GM19467 (cell line): ENCODE results near the gene NR6A1.

ENCODE experiments used
- ATAC-seq: cut with Tn5 transposase; IDR thresholded peaks from one replicate; pipeline ENCODE4 v1.9.1; 2021; ENCODE audit warnings: mild to moderate bottlenecking, moderate library complexity; ENCODE audit not compliant: unreplicated experiment

Gene NR6A1

DNA sequence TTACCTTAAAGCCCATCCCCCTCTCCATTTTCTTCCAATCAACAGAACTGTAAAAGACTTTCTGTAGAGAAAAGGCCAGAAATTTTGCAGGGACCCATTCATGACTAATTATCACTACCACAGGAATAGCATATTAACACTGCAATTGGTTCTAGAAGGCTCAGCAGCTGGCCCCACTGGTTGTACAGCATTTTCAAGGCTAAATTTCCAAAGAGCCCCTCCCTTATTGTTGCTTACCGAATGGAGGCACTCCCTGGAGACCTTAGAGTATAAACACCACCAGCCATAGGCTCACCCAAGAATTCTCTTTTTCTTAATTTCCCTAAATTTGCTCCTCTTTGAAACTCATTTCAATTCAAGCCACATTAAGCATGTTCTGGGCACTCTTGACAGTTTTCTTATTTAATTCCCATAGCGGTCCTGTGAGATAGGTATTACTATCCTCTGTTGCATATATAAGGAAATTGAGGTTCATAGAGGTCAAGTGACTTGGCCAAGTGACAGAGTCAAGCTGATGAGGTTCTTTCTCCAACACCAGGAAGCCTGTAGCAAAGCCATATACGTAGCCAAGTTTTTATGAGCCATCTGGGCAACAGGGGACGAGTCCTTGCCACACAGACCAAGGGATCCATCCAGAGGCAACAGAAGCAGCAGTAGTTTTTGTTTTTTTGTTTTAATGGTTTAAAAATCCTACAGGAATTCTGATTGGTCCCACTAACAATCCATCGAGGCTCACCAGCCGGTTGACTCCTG, 180.0 kb downstream of the NR6A1 start:
- ATAC-seq: no peak

DNA sequence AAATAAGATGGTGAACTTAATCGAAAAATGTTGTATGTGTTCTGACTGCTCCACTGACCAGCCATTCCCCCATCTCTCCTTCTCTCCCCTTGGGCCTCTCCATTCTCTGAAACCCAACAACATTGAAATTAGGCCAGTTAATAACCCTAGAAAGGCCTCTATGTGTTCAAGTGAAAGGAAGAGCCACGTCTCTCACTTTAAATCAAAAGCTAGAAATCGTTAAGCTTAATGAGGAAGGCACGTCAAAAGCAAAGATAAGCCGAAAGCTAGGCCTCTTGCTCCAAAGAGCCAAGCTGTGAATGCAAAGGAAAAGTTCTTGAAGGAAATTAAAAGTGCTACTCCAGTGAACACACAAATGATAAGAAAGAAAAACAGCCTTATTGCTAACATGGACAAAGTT, 186.5 kb downstream of the NR6A1 start:
- ATAC-seq: no peak

GRCh38 chr9:124583134-124583533, 188.0 kb downstream of the NR6A1 start:
- ATAC-seq: no peak

DNA sequence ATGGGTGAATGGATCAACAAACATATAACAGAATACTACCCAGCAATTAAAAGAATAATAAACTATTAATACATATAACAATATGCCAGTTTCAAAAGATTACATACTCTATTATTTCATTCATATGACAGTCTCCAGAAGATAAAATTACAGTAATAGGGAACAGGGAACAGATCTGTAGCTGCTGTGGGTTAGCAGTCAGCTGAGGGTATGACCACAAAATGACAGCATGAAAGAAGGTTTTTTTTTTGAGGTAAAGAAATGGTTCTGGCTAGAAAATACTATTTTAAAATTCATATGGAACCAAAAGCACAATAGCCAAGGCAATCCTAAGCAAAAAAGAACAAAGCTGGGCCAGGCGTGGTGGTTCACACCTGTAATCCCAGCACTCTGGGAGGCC, 190.9 kb downstream of the NR6A1 start:
- ATAC-seq: no peak

DNA sequence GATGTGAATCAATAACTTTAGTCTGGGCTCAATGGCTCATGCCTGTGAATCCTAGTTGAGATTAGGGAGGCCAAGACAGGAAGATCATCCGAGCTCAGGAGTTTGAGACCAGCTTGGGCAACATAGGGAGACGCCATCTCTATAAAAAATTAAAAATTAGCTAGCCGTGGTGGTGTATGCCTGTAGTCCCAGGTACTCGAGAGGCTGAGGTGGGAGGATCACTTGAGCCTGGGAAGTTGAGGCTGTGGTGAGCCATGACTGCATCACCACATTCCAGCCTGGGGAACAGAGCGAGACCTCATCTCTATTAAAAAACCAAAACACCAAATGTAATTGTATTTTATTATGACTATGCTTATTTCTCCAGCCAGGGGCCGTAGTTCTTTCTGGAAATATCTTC, 194.4 kb downstream of the NR6A1 start:
- ATAC-seq: no peak

DNA sequence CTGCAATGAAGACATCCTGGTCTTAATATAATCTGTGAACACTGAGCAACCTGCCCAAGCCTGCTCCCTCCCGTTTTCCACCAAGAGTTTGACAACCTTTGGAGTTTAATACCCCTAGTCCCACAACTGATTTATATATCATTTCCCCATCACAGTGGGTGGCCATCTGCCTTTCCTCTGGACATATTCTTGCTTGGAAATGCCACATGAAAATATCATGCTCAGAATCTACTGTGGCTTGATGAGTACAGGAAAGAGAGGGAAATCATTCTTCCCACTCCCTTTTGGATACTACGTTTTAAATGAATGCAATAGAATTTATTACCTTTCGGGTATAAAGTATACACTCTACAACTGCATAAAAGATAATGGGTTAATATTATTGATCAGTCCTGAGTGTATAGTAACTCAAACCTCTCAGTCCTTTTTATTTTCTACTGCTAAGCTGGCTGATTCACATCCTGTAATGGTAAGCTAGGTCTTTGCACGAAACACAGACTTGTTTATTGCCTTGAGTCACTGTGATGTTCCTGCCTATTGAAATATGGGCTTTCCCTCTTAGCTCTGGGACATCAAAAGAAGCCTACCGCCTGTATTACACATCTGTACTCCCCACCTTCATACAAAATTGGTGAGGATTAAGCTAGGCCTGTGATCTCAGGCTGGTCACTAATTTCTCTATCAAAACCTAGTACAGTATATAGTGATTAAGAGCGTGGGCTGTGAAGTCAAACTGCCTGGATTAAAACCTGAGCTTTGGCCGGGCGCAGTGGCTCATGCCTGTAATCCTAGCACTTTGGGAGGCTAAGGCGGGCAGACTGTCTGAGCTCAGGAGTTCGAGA, 196.4 kb downstream of the NR6A1 start:
- ATAC-seq: no peak

DNA sequence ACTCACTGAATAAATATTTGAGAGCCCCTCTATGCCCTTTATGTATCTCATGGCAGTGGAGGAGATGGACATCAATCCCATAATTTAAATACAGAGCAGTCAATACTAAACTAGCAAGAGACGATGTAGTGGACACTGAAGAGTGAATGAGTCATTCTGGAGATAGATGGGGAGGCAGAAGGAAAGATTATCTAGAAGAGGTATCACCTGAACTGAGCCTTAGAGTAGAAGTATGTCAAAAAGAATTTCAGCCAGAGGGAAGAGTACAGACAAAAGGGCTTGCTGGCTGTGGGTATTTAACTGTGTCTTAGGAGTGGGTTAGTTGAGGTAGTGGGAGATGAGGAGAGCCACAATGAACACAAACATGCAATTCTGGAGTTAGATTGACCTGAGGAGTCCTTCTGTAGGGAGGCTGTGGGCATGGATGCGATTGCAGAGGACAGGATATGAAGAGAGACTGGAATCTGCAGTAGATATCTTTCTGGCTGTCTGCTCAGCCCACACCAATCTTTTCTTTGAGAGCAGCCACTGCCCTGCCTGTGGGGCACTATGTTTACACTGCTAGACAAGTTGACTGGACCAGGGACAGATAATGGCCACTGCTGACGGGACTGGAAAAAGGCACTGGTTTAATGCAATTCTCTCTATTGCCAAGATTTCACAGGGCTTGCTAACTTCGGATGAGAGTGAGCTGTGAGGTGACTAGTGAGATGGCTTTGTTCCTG, 200.0 kb downstream of the NR6A1 start:
- ATAC-seq: no peak

DNA sequence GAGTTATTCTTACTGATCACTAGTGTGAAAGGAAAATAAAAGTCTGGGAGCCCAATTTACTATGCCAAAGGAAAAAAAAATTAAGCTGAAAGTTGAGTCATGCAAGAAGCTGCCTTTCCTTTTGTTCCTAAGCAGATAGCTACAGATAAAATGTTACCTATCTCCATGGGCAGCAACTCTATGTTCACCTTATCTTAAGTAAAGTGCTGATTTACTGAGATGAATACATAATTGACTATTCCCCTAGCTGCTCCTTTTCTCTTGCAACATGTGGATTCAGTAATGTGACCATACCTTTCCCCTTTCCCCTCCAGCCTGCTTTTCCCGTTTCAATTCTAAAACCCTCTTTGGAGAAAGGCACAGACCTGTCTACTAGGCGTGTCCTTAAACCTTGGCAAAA, 201.2 kb downstream of the NR6A1 start:
- no peak for ATAC-seq

- ATAC-seq: no peak
Measured at GRCh38 chr9:124567362-124567761, 203.7 kb downstream of the NR6A1 start.

DNA sequence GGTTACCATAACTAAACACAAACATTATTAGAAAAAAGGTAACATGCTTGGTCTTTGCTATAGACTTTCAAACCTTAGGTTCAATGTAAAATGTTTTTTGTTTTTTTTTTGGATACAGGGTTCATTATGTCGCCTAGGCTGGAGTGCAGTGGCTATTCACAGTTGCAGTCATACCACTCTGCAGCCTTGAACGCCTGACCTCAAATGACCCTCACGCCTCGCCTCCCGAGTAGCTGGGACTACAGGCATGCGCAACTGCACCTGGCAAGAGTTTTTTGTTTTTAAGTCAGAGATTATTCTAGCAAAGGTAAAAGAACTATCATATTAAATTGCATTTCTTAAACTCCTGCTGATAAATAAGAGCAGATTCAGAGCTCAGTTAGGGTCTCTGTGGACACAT, 208.8 kb downstream of the NR6A1 start:
- ATAC-seq: no peak

DNA sequence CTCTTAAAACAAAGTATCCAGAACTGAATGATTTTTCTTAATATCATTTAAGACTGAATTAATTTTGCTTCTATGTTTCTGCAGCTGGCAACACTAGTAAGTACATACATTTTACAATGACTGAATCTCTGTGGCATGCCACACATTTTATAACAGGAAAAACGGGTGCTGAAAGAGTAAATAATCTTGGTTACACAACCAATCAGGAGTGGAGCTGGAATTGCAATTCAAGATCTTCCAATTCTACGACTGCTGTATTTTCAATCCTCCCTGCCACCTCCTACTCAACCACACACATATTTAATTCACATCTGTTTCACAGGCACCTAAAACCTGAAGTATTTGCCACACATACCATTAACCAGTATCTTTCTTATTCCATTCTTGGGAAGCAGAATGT, 211.2 kb downstream of the NR6A1 start:
- ATAC-seq: no peak

DNA sequence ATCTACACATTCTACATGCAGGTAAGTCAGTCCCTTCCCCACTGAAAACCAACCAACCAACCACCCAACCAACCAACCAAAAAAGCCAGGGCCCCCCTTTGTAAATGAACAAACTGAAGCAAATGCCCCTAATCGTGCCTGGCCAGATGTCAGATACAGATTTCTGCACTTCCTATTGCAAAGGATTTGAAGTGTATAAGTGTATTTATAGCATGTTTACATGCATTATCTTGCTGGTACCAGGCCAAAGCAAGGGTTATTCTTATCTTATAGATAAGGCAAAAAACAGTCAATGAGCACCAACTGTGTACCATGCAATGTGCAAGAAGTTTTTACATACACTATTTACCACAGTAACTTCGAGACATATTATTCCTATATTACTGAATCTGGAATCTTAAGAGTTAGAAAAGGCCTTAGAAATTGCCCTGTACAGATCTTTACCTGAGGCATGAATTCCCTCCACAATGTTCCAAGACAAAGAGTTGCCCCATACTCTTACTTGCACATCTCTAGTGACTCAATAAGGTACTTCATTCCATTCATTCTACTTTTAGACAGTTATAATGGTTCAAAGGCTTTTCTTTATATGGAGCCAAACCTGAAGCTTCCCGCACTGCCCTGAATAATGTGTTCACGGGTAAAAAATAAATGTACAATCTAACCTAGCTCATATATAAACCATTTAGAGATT, 212.2 kb downstream of the NR6A1 start:
- no peak for ATAC-seq

GRCh38 chr9:124557895-124558294, 213.2 kb downstream of the NR6A1 start:
- no peak for ATAC-seq

GRCh38 chr9:124555043-124555442, 216.1 kb downstream of the NR6A1 start:
- ATAC-seq: no peak

GRCh38 chr9:124553738-124554137, 217.4 kb downstream of the NR6A1 start:
- ATAC-seq: no peak

- no peak for ATAC-seq
Measured at GRCh38 chr9:124552273-124552605, 218.9 kb downstream of the NR6A1 start.

DNA sequence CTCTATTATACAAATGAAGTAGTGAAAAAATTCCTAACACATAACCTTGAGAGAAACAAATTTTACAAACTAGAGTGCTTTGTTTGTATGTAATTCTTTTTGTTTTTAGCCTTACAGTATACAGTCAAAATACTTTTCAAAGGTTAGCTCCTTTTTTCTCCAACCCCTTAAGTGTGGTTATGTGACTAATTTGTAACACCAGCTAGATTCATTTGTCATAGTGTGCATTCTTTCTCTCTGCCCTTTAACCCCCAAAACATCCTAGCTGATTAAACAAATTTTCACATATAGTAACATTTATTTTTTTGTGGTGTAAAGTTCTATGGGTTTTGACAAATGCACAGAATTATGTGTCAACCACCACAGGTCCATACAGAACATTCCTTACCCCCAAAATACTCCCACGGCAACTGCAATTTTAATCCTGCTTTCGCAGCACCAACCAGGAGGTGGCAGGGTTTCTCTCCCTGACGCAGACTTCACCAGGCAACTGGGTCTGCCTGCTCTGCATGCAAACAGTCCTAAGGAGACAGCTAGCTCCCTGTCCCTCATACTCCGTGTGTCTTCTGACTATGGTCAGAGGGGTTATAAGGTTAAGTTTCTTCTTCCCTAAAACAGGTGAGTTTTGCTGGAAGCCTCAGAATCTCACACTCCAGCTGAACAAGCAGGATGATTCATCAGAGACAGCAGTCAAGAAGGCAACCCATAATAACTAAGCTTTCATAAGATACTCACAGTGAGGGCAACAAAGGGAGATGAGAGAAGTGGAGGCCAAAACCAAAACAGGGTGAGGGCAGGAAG, 219.4 kb downstream of the NR6A1 start:
- no peak for ATAC-seq

- no peak for ATAC-seq
Measured at GRCh38 chr9:124550072-124550471, 221.0 kb downstream of the NR6A1 start.

DNA sequence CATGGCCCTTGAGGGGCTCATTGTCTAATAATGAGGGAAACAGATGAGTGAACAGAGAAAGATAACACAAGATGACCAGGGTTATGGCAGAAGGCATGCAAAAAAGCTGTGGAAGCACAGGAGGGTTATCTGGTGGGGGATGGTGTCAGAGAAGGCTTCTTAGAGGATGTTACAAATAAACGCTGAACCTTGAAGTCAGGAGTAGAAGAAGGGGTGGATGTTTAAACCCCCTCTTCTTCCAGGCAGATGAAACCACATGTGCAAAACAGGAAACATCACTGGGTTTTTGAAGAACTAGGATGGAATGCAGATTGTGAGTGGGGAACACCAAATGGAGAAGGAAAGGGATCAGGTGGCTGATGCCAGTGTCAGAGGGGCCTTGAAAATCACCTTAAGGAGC, 222.1 kb downstream of the NR6A1 start:
- no peak for ATAC-seq

- ATAC-seq: no peak
Measured at GRCh38 chr9:124544535-124544934, 226.6 kb downstream of the NR6A1 start.
